ENCODE measurements around the gene CCDC60.

Gene CCDC60, protein sequence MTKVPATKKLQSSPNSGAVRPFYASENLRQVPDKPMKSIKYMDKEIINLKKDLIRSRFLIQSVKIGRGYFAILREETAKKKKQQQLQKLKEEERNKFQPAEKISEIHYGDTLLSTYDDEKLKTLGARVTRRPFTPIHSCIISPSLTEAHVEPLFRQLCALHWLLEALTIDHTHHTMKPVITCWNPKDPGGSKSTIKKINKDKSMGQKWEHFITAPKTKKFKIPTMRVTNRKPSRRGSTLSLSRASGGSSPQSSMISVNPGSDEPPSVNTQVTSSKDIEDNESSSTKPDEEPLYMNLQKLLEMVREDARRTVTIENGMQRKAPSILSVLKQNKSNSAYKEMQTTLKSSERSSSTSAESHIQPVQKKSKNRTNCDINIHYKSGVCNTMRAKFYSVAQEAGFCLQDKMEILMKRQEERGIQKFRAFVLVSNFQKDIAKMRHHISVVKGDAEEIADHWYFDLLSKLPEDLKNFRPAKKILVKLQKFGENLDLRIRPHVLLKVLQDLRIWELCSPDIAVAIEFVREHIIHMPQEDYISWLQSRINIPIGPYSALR

DNA sequence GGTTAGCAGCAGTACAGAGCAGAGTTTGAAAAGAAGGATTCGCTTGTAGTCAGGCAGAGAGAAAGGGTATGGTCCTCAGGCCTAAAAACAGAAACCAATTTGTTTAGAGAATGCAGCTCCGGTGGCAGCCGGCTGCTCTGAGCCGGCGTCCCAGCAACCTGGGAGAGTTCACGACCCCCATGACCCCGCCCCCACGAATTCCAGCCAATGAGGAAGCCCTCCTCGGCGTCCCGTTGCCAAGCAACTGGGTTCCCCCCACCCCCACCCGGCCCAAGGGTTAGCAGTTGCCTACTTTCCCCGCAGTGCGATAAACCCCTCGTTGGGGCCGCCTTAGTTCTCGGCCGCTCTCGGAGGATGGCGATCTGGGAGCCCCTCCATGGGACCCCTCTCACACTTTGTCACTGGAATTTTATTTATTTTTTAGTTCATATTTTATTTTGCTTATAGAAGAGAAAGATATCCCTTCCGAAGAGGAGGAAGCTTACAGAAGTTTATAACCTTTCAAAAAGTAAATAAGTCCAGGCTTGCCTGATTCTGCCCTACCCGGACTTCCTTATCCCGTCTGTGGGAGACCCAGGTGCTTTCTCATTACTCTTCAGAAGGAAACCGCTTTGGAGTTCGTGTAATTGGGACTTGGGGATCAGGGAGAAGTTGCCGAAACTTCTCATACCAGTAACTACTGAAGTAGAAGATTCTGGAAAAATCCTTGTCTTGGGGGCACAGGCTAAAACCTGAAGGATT, at the start of gene CCDC60:
TSS of gene CCDC60 (plus strand) at position 300 of the 741 bp plus-strand sequence. CDS start 448 bp downstream, outside the sequence.
- in situ Hi-C loops (cut with MboI; ENCODE audit: low pct_unique_long_range_greater_than_20kb, low sequenced_read_pairs, unreplicated experiment): no loop called here
- TF ChIP-seq, protein P1, sequence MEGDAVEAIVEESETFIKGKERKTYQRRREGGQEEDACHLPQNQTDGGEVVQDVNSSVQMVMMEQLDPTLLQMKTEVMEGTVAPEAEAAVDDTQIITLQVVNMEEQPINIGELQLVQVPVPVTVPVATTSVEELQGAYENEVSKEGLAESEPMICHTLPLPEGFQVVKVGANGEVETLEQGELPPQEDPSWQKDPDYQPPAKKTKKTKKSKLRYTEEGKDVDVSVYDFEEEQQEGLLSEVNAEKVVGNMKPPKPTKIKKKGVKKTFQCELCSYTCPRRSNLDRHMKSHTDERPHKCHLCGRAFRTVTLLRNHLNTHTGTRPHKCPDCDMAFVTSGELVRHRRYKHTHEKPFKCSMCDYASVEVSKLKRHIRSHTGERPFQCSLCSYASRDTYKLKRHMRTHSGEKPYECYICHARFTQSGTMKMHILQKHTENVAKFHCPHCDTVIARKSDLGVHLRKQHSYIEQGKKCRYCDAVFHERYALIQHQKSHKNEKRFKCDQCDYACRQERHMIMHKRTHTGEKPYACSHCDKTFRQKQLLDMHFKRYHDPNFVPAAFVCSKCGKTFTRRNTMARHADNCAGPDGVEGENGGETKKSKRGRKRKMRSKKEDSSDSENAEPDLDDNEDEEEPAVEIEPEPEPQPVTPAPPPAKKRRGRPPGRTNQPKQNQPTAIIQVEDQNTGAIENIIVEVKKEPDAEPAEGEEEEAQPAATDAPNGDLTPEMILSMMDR (IDR thresholded peaks at IDR 0.05; ENCODE audit: extremely low read depth, insufficient read depth, missing control alignments): no peak
- no peak for DNase-seq (ENCODE audit: low spot score)

DNA sequence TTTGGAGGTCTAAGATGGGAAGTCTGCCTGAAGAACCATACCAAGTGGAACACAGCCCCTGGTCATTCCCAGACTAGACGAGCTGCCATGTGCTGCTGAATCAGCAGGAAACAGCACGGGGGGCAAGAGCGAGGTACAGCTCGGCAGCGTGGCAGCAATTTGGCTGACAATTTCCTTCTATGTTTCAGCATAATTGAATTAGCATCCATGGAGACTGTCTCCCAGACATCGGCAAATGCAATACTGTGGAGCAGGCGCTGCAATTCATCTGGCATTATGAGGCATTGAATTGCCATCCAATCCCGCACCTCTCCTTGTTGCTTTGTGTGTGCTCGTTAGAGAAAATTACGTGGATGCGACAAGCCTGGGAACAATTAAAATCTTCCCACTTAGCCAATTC, 46.0 kb upstream of the CCDC60 start:
- no peak for DNase-seq (ENCODE audit: low spot score)
- TF ChIP-seq, protein P1 (IDR thresholded peaks at IDR 0.05; ENCODE audit: extremely low read depth, insufficient read depth, missing control alignments): no peak
- in situ Hi-C loops (cut with MboI; ENCODE audit: low pct_unique_long_range_greater_than_20kb, low sequenced_read_pairs, unreplicated experiment): no loop called here

DNA sequence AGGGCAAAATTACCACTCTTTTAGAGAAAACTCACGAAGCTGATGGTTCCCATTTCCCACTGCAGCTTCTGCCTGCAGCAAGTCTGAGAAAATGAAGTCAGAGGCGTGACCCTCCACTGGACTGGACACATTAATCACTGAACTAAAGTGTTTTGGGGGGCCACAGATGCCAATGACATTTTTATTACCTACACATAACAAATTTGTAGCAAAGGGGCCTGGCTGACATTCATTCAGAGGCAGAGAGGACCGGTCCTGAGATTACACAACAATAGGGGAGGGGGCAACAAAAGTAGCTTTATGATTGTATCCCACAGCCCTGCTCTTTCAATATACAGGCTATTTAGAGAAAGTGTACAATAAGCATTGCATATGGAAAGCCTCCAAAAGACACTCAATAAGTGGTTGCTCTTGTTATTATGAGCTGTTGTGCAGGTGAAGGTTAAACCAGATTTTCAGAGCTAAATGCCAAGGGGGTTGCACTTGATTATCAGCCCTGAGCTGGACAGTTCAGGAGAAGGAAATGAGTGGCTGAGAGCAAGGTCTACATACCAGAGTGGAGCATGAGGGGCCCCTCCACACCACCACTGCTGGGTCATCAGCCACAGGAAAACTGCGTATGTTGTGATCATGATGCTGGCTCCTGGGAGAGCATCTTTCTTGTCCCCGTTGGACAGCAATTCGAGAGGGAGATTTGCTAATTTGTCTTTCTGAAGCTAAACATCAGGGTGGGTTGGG, 41.5 kb upstream of the CCDC60 start:
- TF ChIP-seq, protein P1 (IDR thresholded peaks at IDR 0.05; ENCODE audit: extremely low read depth, insufficient read depth, missing control alignments): no peak
- in situ Hi-C loops (cut with MboI; ENCODE audit: low pct_unique_long_range_greater_than_20kb, low sequenced_read_pairs, unreplicated experiment): no loop called here
- DNase-seq (ENCODE audit: low spot score): no peak

DNA sequence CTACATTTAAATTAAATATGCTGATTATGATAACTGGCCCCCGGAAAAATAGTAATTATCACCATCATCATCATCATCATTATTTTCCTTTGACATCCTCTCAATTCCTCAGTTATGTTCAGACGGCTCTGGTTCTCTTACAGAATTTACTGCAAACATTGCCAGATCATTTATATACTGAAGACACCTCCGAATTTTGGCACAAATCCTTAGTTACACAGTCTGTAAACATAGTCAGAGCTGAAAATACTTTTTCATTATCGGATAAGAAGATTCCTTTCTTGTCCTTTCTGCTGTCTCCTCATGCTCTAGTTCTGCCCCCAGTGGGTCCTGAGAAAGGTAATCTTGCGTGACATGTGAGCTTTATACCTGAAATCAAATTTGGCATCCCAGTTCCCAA, 40.3 kb upstream of the CCDC60 start:
- in situ Hi-C loops (cut with MboI; ENCODE audit: low pct_unique_long_range_greater_than_20kb, low sequenced_read_pairs, unreplicated experiment): no loop called here
- no peak for DNase-seq (ENCODE audit: low spot score)
- TF ChIP-seq, protein P1 (IDR thresholded peaks at IDR 0.05; ENCODE audit: extremely low read depth, insufficient read depth, missing control alignments): no peak

DNA sequence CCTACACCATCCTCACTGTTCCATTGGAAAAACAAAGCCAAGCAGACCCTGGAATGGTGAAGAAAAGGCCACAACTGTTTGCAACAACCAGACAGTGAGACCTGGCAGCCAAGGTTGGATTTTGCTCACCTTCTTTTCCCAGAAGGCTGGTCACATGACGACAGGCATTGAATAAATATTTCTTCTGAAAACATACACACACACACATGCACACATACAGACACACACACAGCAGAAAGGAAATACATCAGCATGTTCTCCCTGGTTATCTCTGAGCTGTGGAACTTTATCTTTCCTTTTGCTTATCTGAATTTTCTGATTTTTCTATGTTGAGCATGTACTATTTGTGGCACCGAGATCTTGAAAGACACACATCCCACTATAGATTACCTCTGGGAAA, 38.0 kb upstream of the CCDC60 start:
- TF ChIP-seq, protein P1 (IDR thresholded peaks at IDR 0.05; ENCODE audit: extremely low read depth, insufficient read depth, missing control alignments): no peak
- DNase-seq (ENCODE audit: low spot score): no peak
- in situ Hi-C loops (cut with MboI; ENCODE audit: low pct_unique_long_range_greater_than_20kb, low sequenced_read_pairs, unreplicated experiment): no loop called here

DNA sequence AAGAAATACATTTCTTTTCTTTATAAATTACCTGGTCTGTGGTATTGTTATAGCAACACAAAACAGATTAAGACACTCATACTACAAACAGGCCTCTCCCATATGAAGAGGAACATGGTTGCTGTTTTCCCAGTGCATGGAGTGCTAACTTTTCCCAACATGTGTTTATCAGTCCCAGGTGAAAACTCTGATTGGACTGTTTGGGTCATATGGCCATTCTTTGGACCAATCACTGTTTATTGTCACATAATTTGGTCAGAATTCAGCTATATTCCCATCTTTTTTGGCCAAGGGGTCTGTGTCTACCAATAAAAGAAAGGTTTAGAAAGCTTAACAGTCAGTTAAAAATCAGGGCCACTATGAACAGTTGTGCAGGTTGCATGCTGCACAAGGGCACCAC, 35.4 kb upstream of the CCDC60 start:
- TF ChIP-seq, protein P1 (IDR thresholded peaks at IDR 0.05; ENCODE audit: extremely low read depth, insufficient read depth, missing control alignments): no peak
- in situ Hi-C loops (cut with MboI; ENCODE audit: low pct_unique_long_range_greater_than_20kb, low sequenced_read_pairs, unreplicated experiment): no loop called here
- DNase-seq (ENCODE audit: low spot score): no peak
